H1 (cell line): ENCODE measurements around the gene DMRT1. TPM values are rescaled to one million over a fixed set of nuclear protein-coding genes. Genes with fewer than 3 reads are reported as not detected.

Source experiments
- CTCF ChIA-PET: fragments of 300-600 bp; sonication (Branson Sonifier 250); formaldehyde crosslinking; loops from one replicate; lab custom pipeline; 2021; ENCODE audit not compliant: partially characterized antibody; lab: Charles Lee
- POLR2A ChIA-PET: fragments of 300-600 bp; sonication (Branson Sonifier 250); formaldehyde crosslinking; loops from one replicate; lab custom pipeline; 2021; ENCODE audit warnings: inconsistent platforms; ENCODE audit not compliant: partially characterized antibody; lab: Charles Lee
- DNase-seq, 2 experiments: peaks; one replicate each; pipeline versions ENCODE4 v3.0.0 to v3.0.0-alpha.2; 2010 to 2022; ENCODE audit warnings: low spot score in 2 of 2, low read depth in 1 of 2, mixed read lengths in 1 of 2
- FAIRE-seq: peaks from 2 replicates; lab custom pipeline; 2011; peaks lifted over from hg19 to GRCh38; lab: Jason Lieb, UNC
- H2AFZ ChIP-seq: 2 replicates; pipeline ENCODE4 v1.8.1; 2012; ENCODE audit warnings: low read length, inconsistent platforms
- H2AK5ac ChIP-seq: 2 replicates; pipeline ENCODE4 v1.6.1; 2013; ENCODE audit warnings: low read depth, low read length
- H2BK120ac ChIP-seq: replicated peaks from 2 replicates; pipeline ENCODE3; 2013; ENCODE audit warnings: low read depth, low read length, inconsistent platforms
- H2BK12ac ChIP-seq: 2 replicates; pipeline ENCODE4 v1.6.1; 2013; ENCODE audit warnings: low read depth, low read length
- H2BK15ac ChIP-seq: 2 replicates; pipeline ENCODE4 v1.6.1; 2013; ENCODE audit warnings: low read length
- H2BK20ac ChIP-seq: 2 replicates; pipeline ENCODE4 v1.6.1; 2013; ENCODE audit warnings: low read length
- H2BK5ac ChIP-seq: 2 replicates; pipeline ENCODE4 v1.6.1; 2013; ENCODE audit warnings: low read depth, low read length
- H3K14ac ChIP-seq: 2 replicates; pipeline ENCODE4 v1.6.1; 2013; ENCODE audit warnings: inconsistent platforms; ENCODE audit not compliant: insufficient read length
- H3K18ac ChIP-seq: 2 replicates; pipeline ENCODE4 v1.6.1; 2013; ENCODE audit warnings: low read length; ENCODE audit errors: extremely low read depth
- H3K23ac ChIP-seq: 2 replicates; pipeline ENCODE4 v1.6.1; 2013; ENCODE audit warnings: inconsistent platforms; ENCODE audit not compliant: insufficient read length
- H3K23me2 ChIP-seq: 2 replicates; pipeline ENCODE4 v1.6.1; 2013; ENCODE audit warnings: low read depth, low read length
- H3K27ac ChIP-seq: 2 replicates; pipeline ENCODE4 v1.6.1; 2011; ENCODE audit warnings: low read depth, low read length, inconsistent platforms
- H3K27me3 ChIP-seq, 4 experiments: replicated peaks in 1 of 4; 1 replicate in 1 of 4; 2 replicates in 3 of 4; pipeline versions ENCODE4 v1.6.1 to v1.8.1; 2011 to 2013; ENCODE audit warnings: low read length in 3 of 4, mild to moderate bottlenecking in 3 of 4, inconsistent platforms in 2 of 4, mixed read lengths in 2 of 4, moderate library complexity in 1 of 4; ENCODE audit not compliant: control insufficient read depth in 3 of 4, insufficient read depth in 3 of 4; ENCODE audit errors: extremely low read depth in 1 of 4
- H3K36me3 ChIP-seq, 4 experiments: 2 replicates each; pipeline versions ENCODE4 v1.6.1 to v1.8.1; 2011 to 2013; ENCODE audit warnings: mild to moderate bottlenecking in 4 of 4, low read length in 3 of 4, moderate library complexity in 2 of 4, control low read depth in 1 of 4, inconsistent platforms in 1 of 4; ENCODE audit not compliant: insufficient read depth in 4 of 4, control insufficient read depth in 2 of 4
- H3K4ac ChIP-seq: replicated peaks from 2 replicates; pipeline ENCODE3; 2013; ENCODE audit warnings: low read length, low read depth, mixed read lengths, inconsistent platforms; ENCODE audit not compliant: insufficient read length
- H3K4me1 ChIP-seq, 4 experiments: replicated peaks in 1 of 4; 1 replicate in 1 of 4; 2 replicates in 3 of 4; pipeline versions ENCODE4 v1.6.1 to v1.8.1; 2011 to 2013; ENCODE audit warnings: low read length in 3 of 4, inconsistent platforms in 2 of 4, mixed read lengths in 1 of 4; ENCODE audit not compliant: insufficient read depth in 4 of 4, control insufficient read depth in 3 of 4
- H3K4me2 ChIP-seq, 2 experiments: 2 replicates each; pipeline versions ENCODE4 v1.6.1 to v1.8.1; 2011 to 2013; ENCODE audit warnings: low read depth in 2 of 2, low read length in 2 of 2, control low read depth in 1 of 2, inconsistent platforms in 1 of 2, mild to moderate bottlenecking in 1 of 2; ENCODE audit not compliant: insufficient read depth in 1 of 2
- H3K4me3 ChIP-seq, 4 experiments: fragments of 200-600, 300-600 bp in 1 of 4; sonication (generic), shearing (Covaris generic), sonication (Bioruptor Twin) in 1 of 4; 2 replicates each; pipeline versions ENCODE4 v1.5.1 to v1.8.1; 2011 to 2016; ENCODE audit warnings: low read length in 4 of 4, low read depth in 3 of 4, control low read depth in 2 of 4, inconsistent platforms in 2 of 4, mild to moderate bottlenecking in 2 of 4, mixed read lengths in 1 of 4, moderate library complexity in 1 of 4; ENCODE audit not compliant: insufficient read depth in 2 of 4; ENCODE audit errors: extremely low read depth in 1 of 4
- H3K56ac ChIP-seq: replicated peaks from 2 replicates; pipeline ENCODE3; 2013; ENCODE audit warnings: low read depth, mild to moderate bottlenecking, mixed read lengths, low read length, inconsistent platforms; ENCODE audit not compliant: insufficient read length
- H3K79me1 ChIP-seq: 2 replicates; pipeline ENCODE4 v1.6.1; 2013; ENCODE audit warnings: low read depth, low read length, control low read depth
- H3K79me2 ChIP-seq, 2 experiments: 2 replicates each; pipeline versions ENCODE4 v1.6.1 to v1.8.1; 2012 to 2013; ENCODE audit warnings: low read length in 2 of 2, mild to moderate bottlenecking in 2 of 2, inconsistent platforms in 1 of 2; ENCODE audit not compliant: insufficient read depth in 2 of 2, control insufficient read depth in 1 of 2
- H3K9ac ChIP-seq, 4 experiments: replicated peaks in 1 of 4; 1 replicate in 1 of 4; 2 replicates in 3 of 4; pipeline versions ENCODE4 v1.6.1 to v1.8.1; 2011 to 2013; ENCODE audit warnings: low read depth in 3 of 4, low read length in 3 of 4, control low read depth in 2 of 4, mild to moderate bottlenecking in 2 of 4, moderate library complexity in 2 of 4, inconsistent platforms in 1 of 4; ENCODE audit errors: extremely low read depth in 1 of 4
- H3K9me3 ChIP-seq, 2 experiments: 2 replicates each; pipeline versions ENCODE4 v1.6.1 to v1.8.1; 2012 to 2013; ENCODE audit warnings: mild to moderate bottlenecking in 2 of 2, moderate library complexity in 2 of 2, control low read depth in 1 of 2, inconsistent platforms in 1 of 2, low read depth in 1 of 2, low read length in 1 of 2, mixed read lengths in 1 of 2; ENCODE audit not compliant: insufficient read depth in 2 of 2
- H4K20me1 ChIP-seq, 2 experiments: replicated peaks in 1 of 2; 2 replicates each; pipeline versions ENCODE3 to v1.8.1; 2011 to 2013; ENCODE audit warnings: inconsistent platforms in 2 of 2, low read length in 2 of 2, mild to moderate bottlenecking in 1 of 2; ENCODE audit not compliant: insufficient read depth in 2 of 2, control insufficient read depth in 1 of 2
- H4K5ac ChIP-seq: 2 replicates; pipeline ENCODE4 v1.6.1; 2013; ENCODE audit warnings: low read length, low read depth, mixed read lengths, inconsistent platforms; ENCODE audit not compliant: insufficient read length
- H4K8ac ChIP-seq: 2 replicates; pipeline ENCODE4 v1.8.0; 2013; ENCODE audit warnings: mild to moderate bottlenecking, moderate library complexity, low read length, inconsistent platforms; ENCODE audit not compliant: insufficient read depth; ENCODE audit errors: extremely low read depth
- H4K91ac ChIP-seq: replicated peaks from 2 replicates; pipeline ENCODE3; 2013; ENCODE audit warnings: low read length, mixed read lengths, inconsistent platforms; ENCODE audit not compliant: insufficient read length
- CBX8 ChIP-seq: fragments of 300-800, 300-1000 bp; sonication (generic); IDR thresholded peaks from 2 replicates; pipeline ENCODE4 v1.7.1; 2016; ENCODE audit warnings: low read depth, low read length, borderline replicate concordance
- CHD1 ChIP-seq: IDR thresholded peaks from 2 replicates; pipeline ENCODE4 v1.6.1; 2012; ENCODE audit warnings: low read depth, low read length, improper control_type of control experiment
- EZH2 ChIP-seq: fragments of 200-600 bp; sonication (generic); IDR thresholded peaks from 2 replicates; pipeline ENCODE4 v1.7.1; 2012; ENCODE audit warnings: low read depth, mild to moderate bottlenecking, moderate library complexity, low read length, inconsistent platforms; ENCODE audit not compliant: severe bottlenecking
- KDM1A ChIP-seq: fragments of 200-600, 300-600 bp; sonication (generic); IDR thresholded peaks from 2 replicates; pipeline ENCODE4 v1.7.1; 2016; ENCODE audit warnings: mild to moderate bottlenecking, low read length, borderline replicate concordance
- RAD21 ChIP-seq, 2 experiments: IDR thresholded peaks in 1 of 2; conservative IDR thresholded peaks in 1 of 2; 2 replicates each; pipeline ENCODE4 v1.6.1; 2011; ENCODE audit warnings: low read depth in 2 of 2, low read length in 2 of 2, improper control_type of control experiment in 1 of 2, inconsistent platforms in 1 of 2, mild to moderate bottlenecking in 1 of 2, moderate library complexity in 1 of 2
- RNF2 ChIP-seq: fragments of 200-900, 300-1000 bp; sonication (generic); IDR thresholded peaks from 2 replicates; pipeline ENCODE4 v1.7.1; 2016; ENCODE audit warnings: borderline replicate concordance, low read depth, mild to moderate bottlenecking, antibody characterized with exemption, low read length; ENCODE audit not compliant: poor library complexity, severe bottlenecking; ENCODE audit errors: missing control alignments
- SIN3A ChIP-seq, 2 experiments: IDR thresholded peaks in 1 of 2; conservative IDR thresholded peaks in 1 of 2; 2 replicates each; pipeline ENCODE4 v1.6.1; 2011 to 2012; ENCODE audit warnings: low read length in 2 of 2, improper control_type of control experiment in 1 of 2, low read depth in 1 of 2, mild to moderate bottlenecking in 1 of 2
- SUZ12 ChIP-seq: fragments of 200-600 bp; sonication (generic); IDR thresholded peaks from 2 replicates; pipeline ENCODE4 v1.6.1; 2012; ENCODE audit warnings: mild to moderate bottlenecking, inconsistent platforms, low read length, moderate library complexity, mixed read lengths
- ZNF274 ChIP-seq: IDR thresholded peaks from 2 replicates; pipeline ENCODE4 v1.7.0; 2012; ENCODE audit warnings: low read length, borderline replicate concordance; ENCODE audit errors: extremely low read depth
- WGBS, 2 experiments: shearing (Covaris generic) in 1 of 2; methylation state at CpG; one replicate each; pipeline versions ENCODE4 v1.1.6 to v1.1.7; 2013 to 2015; ENCODE audit warnings: low lambda C conversion rate in 2 of 2, mixed read lengths in 2 of 2, inconsistent platforms in 1 of 2, low coverage in 1 of 2, missing lambda C conversion rate in 1 of 2; ENCODE audit not compliant: insufficient replicate concordance in 2 of 2, insufficient coverage in 1 of 2, insufficient read length in 1 of 2; ENCODE audit errors: extremely low coverage in 1 of 2, missing lambda C conversion rate in 1 of 2; 5-methylcytosine and 5-hydroxymethylcytosine counted together
- polyA plus RNA-seq, 7 experiments: library from polyadenylated mRNA; depleted of rRNA in 3 of 7; stranded (reverse) in 5 of 7; unstranded in 2 of 7; fragments of >200 nt in 5 of 7; fragments of 200-250 nt in 2 of 7; gene quantifications; 1 replicate in 5 of 7; 2 replicates in 1 of 7; 4 replicates in 1 of 7; pipeline versions ENCODE4 v1.2.1 to v1.2.3, GENCODE V29; 2011 to 2013; ENCODE audit warnings: missing spikeins in 2 of 7, mixed read lengths in 2 of 7
- total RNA-seq: library from RNA; stranded (reverse); fragmentation: NEBNext Ultra II Directional; extraction: Animal tissue kit (Norgen Biotek cat#: 25700); gene quantifications from 2 replicates; pipeline ENCODE4 v1.2.1, GENCODE V29; 2021

The DMRT1 gene
- total and polyA plus RNA-seq, 2 of the 8 experiments (the other 6 are each of a cell fraction or from before 2014, with no cell fraction given), result 0.15 TPM; not detected in 1

GRCh38 chr9:974996-975739 lies 133.7 kb downstream of the DMRT1 start:
- no peak overlapping the region for H3K14ac ChIP-seq
- peak overlapping the region; percentile 19; the same call in 1 of the 2 replicates for H2BK12ac ChIP-seq
- no peak overlapping the region for H3K56ac ChIP-seq
- no peak overlapping the region for H2BK5ac ChIP-seq
- peaks cover 22% of the 10 kb centered on the region; the same call in 1 of the 2 replicates for H3K23me2 ChIP-seq
- peak overlapping the region; percentile 87 to 92 for H3K4me2 ChIP-seq
- H3K4me1 ChIP-seq, result peaks cover 18 to 39% (median 26%) of the 10 kb centered on the region in 4 experiments
- H2AFZ ChIP-seq, result no peak overlapping the region
- H4K91ac ChIP-seq, result no peak overlapping the region
- H2AK5ac ChIP-seq, result no peak overlapping the region
- no peaks in the 10 kb centered on the region for H3K79me2 ChIP-seq
- POLR2A ChIA-PET, result no interaction called here
- FAIRE-seq (no peak), DNase-seq (peak in 1 of 2 experiments; percentile 65)
- H4K5ac ChIP-seq, result no peak overlapping the region
- H3K27ac ChIP-seq, result no peak overlapping the region
- H3K27me3 ChIP-seq, result peaks cover 82 to 97% (median 94%) of the 10 kb centered on the region in 4 experiments
- no peaks in the 10 kb centered on the region for H3K79me1 ChIP-seq
- peaks cover 14 to 31% of the 10 kb centered on the region in 2 experiments for H4K20me1 ChIP-seq
- no peak overlapping the region for H2BK120ac ChIP-seq
- no peak overlapping the region for H3K4ac ChIP-seq
- no peak overlapping the region; a peak in 1 of 7 replicates for H3K9ac ChIP-seq
- H2BK20ac ChIP-seq, result no peak overlapping the region
- TF ChIP-seq KDM1A (no peak), SUZ12 (peak; percentile 84; the same call in 1 of the 2 replicates), RAD21 (IDR thresholded peaks at IDR 0.05 in 1 of 2, conservative IDR thresholded peaks at IDR 0.05 in 1 of 2; ENCODE audit: low read depth in 2 of 2, low read length in 2 of 2) (peak; percentile 6 to 18; a peak in 2 of 4 replicates), CHD1 (no peak), SIN3A (conservative IDR thresholded peaks at IDR 0.05 in 1 of 2, IDR thresholded peaks at IDR 0.05 in 1 of 2; ENCODE audit: low read depth in 1 of 2, low read length in 2 of 2) (no peak), RNF2 (peak; percentile 57), CBX8 (peak; percentile 41; the same call in 1 of the 2 replicates), EZH2 (peak; percentile 93), ZNF274 (no peak)
- no peak overlapping the region; the same call in 1 of the 2 replicates for H2BK15ac ChIP-seq
- H4K8ac ChIP-seq, result no peak overlapping the region; the same call in 1 of the 2 replicates
- peak overlapping the region; percentile 5 to 63 (median 22); a peak in 4 of 8 replicates for H3K4me3 ChIP-seq
- no peak overlapping the region for H3K23ac ChIP-seq
- H3K36me3 ChIP-seq, result peaks cover 0 to 10% (median 0%) of the 10 kb centered on the region in 4 experiments; a peak in 1 of 8 replicates
- H3K18ac ChIP-seq, result no peak overlapping the region; the same call in 1 of the 2 replicates
- CTCF ChIA-PET, result interaction anchor here (0.6 to 7.5 kb wide), 17 partner anchors 8 to 1024 kb away, joined by 3 to 108 read pairs (median 3); no protein-coding TSS in a partner anchor
- H3K9me3 ChIP-seq, result no peaks in the 10 kb centered on the region
- WGBS, 2 experiments, result 3% methylated on average over 23 of the region's 24 CpGs; no CpG with 5 or more reads in 1 of the 2 experiments
